SKM-1 (cell line): ENCODE measurements around the gene ACVRL1.

Experiments
- DNase-seq: peaks from one replicate; lab custom pipeline; 2025; ENCODE audit not compliant: unreplicated experiment; lab: John Stamatoyannopoulos, UW

Gene ACVRL1

GRCh38 chr12:51960488-51960887 is 53.2 kb downstream of the ACVRL1 start:
- DNase-seq = no peak

- no peak for DNase-seq
These were observed 53.6 kb downstream of the ACVRL1 start for GRCh38 chr12:51960890-51961289.

- DNase-seq = no peak
These were observed 54.5 kb downstream of the ACVRL1 start for GRCh38 chr12:51961834-51962233.

- DNase-seq = no peak
These were observed 55.4 kb downstream of the ACVRL1 start for GRCh38 chr12:51962737-51963136.

- no peak for DNase-seq
These were observed 56.2 kb downstream of the ACVRL1 start for GRCh38 chr12:51963477-51963876.

GRCh38 chr12:51969643-51970042 is 62.3 kb downstream of the ACVRL1 start:
- DNase-seq = no peak

- no peak for DNase-seq
These were observed 63.8 kb downstream of the ACVRL1 start for GRCh38 chr12:51970904-51971646.

- DNase-seq = no peak
These were observed 64.5 kb downstream of the ACVRL1 start for GRCh38 chr12:51971679-51972421.

GRCh38 chr12:51972422-51972812 is 65.1 kb downstream of the ACVRL1 start:
- DNase-seq = no peak

- DNase-seq = peak; percentile 62
These were observed 65.6 kb downstream of the ACVRL1 start for GRCh38 chr12:51972849-51973273.
